Measurements from ENCODE around the gene SLC9A9.

DNA sequence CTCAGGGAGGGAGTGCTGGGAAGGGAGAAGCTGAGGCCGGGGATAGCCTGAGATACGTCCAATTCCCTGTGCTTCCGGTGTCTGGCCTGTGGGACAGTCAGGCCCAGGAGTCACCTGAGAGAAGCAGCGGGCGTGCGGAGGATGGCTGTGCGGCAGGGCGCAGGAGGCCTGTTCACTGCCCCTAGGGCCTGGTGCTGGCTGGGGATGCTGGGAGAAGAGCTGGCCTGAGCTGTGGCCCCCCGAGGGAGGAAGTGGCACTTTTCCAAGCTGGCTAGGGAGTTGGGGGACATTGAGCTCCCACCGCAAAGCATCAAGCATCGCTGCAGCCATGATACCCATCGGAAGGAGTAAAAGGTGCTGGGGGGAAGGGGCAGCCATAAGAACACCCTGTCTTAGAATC lies 619.9 kb downstream of the SLC9A9 start:
- TF ChIP-seq, protein P1, sequence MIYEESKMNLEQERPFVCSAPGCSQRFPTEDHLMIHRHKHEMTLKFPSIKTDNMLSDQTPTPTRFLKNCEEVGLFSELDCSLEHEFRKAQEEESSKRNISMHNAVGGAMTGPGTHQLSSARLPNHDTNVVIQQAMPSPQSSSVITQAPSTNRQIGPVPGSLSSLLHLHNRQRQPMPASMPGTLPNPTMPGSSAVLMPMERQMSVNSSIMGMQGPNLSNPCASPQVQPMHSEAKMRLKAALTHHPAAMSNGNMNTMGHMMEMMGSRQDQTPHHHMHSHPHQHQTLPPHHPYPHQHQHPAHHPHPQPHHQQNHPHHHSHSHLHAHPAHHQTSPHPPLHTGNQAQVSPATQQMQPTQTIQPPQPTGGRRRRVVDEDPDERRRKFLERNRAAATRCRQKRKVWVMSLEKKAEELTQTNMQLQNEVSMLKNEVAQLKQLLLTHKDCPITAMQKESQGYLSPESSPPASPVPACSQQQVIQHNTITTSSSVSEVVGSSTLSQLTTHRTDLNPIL (CRISPR knock-in tag; IDR thresholded peaks at IDR 0.05; ENCODE audit: low read depth), result no peak
- TF ChIP-seq ZNF70 (CRISPR knock-in tag; IDR thresholded peaks at IDR 0.05) (no peak), ZC3H10 (CRISPR knock-in tag; IDR thresholded peaks at IDR 0.05) (no peak)
